ENCODE measurements around the gene MDM4.

The MDM4 gene

DNA sequence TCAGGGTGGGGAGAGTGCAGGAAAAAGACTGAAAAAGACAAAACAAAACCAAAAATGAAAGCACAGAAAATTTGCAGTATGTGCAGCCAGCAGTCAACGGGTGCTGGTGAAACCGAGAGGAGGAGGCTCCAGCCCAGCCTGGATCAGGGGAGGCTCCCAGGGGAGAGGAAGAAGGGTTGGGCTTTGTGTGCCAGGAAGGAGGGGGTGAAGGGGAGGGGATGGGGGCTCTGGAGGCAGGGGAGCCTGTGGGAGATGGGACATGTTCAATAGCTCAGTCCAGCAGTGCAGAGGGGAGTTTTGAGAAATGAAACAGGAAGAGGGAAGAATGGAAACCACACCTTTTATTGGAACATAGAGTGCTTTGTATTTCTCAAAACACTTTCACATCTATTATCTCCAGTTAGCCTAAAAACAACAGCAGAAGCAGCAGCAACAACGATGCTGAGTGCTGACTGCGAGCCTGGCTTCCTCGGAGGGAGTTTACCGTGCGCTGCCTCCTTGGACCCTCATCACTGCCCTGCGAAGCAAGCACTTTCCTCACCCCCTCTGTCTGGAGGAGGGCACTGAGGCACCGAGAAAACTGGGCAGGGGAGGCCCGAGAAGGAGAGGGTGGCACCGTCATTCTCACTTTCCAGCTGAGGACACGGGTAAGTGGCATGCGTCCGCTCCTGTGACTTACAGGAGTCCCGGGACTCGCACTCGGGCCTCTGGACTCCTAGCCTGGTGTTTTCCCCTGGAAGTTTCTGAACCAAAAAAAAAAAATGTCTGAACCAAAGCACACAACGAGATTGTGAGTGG lies 62.9 kb downstream of the MDM4 start:
- DNase-seq (ENCODE audit: low spot score), result no peak

DNA sequence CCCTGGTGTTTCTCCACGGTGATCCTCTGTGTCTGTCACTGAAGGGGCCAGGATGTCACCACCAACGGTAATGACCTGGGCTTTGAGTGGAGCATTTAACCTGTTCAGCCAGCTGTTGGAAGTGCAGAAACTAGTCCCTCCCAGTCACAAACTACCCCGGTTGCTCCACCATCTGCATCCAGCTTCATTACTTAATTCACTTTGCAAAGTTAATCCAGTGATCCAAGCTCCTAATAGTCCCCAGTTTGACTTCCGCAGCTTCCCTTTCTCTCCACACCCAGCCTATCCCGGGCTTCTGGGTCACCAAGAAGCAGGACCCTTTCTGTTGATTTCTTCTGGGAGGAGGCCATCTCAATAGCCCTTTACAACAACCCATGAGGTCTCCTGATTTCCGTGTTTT lies 63.5 kb downstream of the MDM4 start:
- DNase-seq (ENCODE audit: low spot score), result no peak

DNA sequence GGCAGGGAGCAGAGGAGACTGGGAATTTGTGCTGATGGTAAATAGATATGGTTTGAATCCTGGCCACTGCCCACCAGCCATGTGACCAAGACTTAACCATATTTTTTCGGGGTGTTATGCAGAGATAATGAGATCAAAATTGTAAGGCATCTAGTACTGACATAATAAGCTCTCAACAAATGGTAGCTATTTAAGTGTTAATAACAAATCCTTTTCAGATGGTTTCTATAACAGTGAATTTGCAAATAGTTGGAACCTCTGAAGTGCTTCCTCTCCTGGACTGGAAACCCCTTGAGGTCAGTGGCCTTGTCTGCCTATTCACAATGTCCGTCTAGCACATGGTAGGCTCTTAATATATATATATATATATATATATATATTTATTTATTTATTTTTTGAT lies 64.7 kb downstream of the MDM4 start:
- no peak for DNase-seq (ENCODE audit: low spot score)

DNA sequence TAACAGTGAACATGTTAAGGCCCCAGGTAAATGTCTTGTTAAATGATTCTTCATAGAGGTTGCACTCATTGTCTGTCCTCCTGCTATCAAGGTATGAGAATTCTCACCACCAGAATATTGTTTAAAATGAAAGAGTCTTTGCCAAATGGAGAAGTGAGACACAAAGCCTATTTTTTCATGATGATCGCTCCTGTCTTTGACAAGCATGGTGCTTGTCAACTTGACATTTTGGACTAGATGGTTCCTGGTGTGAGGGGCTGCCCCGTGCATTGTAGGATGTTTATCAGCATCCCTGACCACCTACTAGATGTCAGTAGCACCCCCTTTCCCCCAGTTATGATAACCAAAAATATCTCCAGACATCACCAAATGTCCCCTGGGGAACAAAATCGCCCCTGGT lies 65.6 kb downstream of the MDM4 start:
- no peak for DNase-seq (ENCODE audit: low spot score)

DNA sequence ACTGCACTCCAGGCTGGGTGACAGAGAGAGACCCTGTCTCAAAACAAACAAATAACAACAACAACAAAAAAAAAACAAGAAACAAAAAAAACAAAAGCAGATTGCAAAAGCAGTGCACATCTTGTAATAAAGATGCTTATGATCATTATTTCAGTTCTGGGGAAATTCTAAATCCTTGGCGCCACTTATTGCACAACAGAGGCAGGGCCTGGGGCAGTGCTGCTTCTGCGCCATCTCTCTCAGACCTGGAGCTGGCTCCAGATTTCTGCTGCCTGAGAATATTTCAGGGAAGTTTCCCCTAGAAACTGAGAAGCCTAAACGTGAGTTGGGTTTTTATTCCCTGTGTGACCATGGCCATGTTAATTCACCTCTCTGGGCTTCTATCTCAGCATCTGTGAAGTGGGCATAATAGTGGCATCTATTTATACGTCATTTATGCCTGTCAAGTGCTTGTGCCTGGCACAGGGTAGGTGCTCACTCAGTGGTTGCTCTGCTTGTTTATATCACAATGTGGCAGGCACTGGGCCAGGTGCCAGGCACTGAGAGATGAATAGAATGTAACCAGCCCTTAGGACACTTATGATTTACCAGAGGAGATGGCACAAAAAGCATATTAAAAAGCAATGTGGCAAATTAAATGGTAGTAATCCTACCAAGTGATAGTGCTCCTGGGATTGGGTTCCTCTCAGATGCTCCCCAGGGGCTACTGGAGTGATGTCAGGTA lies 67.9 kb downstream of the MDM4 start:
- no peak for DNase-seq (ENCODE audit: low spot score)

DNA sequence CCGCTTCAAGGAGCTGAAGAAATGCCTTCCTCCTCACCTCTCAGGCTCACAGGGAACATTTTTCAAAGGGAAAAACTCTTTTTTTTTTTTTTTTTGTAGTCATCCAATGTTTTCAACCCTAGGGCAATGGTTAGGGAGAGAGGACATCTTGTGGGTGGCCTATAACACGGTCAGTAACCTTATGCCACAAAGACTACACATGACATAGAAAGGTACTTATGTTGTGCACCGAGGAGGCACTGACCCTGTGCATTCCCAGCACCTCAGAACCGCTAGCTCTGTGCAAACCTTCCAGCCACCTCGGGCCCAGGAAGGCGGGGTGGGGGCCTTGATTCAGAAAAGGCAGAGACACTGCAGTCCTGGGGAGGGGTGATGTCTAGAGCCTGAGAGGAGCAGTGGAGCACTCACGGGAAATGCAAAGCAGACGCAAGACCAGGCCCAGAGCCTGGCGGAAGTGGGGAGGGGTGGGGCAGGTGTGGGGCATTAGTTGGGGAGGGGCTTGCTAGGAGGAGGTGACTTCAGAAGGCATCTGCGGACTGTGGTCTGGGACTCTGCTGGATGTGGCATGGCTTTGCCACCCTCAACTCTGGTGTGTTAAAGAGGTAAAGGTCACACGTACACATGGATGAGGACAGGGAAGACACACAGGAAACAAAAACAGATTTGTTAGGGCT lies 68.6 kb downstream of the MDM4 start:
- no peak for DNase-seq (ENCODE audit: low spot score)

DNA sequence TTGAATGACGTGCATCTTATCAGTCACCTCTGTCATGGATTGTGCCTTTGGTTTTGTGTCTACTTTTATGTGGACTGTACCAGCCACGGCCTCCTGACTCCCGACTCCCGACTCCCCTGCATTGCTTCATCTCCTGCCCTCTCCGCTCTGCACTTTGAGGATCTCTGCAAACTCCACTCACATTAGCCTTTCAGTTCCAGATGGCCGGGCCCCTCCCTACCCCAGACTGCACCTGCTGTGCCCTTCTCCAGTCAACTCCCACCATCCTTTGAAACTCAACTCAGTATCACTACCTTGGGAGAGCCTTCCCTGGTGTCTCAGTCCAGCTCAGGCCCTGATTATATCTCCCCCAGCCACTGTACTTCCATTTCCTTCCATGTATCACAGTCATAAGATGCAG lies 71.4 kb downstream of the MDM4 start:
- no peak for DNase-seq (ENCODE audit: low spot score)

DNA sequence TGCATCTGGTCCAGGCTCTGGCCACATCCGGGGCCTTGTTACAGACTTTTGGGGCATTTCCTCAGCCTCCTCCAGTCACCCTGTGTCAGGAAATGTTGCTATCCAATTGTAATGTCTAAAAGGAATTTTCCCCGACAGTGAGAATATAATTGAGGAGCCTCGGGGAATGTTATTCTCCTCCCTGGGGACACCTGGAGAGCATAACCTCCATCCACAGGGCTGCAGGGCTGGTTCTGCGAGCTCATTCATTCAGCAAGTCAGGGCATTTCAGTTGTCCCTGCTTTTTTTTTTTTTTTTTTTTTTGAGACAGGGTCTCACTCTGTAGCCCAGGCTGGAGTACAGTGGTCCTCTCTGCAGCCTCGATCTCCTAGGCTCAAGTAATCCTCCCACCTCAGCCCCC lies 72.6 kb downstream of the MDM4 start:
- DNase-seq (ENCODE audit: low spot score), result no peak

DNA sequence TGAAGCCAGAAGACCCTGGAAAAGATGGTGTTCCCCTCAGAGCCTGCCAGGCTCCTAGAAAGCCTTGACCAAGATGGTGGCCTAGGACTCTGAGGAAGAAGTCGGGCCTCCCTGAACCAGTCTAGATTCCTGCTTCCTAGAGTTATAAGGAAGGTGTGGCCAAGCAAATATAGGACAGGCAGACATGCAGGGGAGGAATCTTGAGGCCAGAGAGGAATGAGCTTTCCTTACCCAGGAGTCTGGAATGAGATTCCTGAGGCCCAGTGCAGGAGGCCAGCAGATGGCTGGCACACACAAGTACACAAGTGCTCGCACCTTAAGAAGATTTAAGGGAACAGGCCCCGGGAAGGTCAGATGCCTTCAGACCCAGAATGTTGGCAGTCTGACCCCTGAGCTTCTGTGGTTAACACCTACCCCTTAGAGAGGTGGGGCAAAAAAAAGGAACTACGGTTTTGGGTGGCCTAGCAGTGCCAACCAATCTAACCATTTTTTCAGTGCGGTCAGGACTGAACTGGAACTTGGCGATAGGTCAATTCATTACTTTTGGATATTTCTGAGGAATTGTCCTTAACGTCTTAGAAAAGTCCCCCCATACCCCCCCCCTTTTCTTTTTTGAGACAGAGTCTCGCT lies 73.3 kb downstream of the MDM4 start:
- DNase-seq (ENCODE audit: low spot score), result no peak

DNA sequence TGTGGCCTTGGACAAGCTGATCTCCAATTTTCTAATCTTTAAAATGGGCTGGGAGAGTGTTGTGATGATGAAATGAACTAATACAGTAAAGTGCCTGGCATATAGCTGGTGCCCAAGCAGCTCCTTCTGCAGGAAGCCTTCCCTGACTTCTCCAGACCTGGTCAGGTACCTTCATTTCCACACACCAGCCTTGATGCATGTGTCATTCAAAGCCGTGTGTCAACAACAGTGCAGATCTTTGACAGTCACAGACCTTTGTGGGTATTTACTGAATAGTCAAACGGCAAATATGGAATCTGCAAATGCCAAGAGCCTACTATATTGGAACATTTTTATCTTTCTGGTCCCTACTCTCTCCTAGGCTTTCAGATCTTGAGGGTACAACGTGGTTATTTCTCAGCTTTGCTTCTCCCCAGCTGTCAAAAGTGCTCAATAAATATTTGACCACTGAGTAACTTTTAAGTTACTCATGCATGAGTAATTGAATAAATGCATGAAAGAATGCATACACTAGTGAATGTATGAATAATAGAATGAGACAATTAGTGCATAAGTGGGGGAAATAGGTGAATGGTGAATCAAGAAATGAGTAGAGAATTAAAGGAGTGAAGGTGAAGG lies 75.4 kb downstream of the MDM4 start:
- no peak for DNase-seq (ENCODE audit: low spot score)

DNA sequence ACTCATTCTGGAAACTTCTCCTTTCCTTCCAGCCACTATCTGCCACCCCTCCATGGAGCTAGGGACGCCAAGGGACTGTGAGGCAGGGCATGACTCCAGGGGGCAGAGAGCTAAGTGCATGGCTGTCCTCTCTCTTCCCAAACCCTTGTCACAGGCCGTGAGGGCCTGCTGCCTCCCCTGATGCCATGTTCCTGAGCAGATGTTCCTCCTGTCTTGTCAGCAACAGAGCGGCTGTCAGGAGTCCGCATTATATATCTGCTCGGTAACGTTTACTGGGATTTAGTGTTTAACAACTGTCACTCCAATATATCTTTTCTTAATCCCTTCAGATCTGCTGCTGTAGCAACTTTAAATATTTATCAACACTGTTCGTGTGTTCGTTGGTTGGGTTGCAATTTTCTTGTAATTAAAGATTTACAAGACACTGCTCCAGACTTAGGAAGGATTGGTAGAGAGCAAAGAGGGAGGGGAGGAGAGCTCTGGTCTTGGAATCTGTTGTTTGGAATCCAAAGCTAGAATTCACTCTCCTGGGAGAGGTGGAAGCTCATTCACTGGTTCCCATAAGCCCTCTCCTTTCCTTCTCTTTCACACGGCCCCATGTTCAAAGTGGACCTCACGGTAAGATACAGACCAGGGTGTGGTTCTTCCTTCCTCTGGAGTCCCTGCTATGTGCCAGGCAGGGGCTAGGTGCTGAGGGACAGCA lies 76.2 kb downstream of the MDM4 start:
- DNase-seq (ENCODE audit: low spot score), result no peak

DNA sequence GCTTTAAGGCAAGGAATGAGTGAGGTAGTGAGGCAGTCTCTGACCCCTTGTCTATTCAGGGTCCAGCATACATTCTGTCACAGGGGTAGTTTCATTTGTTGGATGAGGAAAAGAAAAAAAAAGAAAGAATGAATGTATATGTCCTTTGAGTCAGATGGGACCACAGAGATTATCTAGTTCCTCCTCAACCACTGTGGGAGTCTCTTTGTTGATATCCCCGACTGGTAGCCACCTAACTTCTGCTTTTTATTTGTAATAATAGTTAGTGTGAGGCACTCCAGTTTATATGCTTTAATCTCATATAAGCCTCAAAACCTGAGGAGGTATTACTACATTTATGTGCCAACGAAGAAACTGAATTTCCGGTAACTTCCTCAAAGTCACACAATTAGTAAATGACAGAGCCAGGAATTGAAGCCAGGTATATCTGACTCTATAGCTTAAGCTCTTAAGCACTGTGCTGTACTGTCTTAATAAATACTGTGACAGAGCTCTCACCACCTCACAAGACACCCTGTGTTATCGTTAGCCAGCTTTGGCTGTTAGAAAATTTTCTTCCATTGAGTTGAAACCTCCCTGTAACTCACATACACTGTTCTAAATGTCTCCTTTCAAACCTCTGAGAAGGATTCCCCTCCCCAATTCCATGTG lies 82.2 kb downstream of the MDM4 start:
- DNase-seq (ENCODE audit: low spot score), result no peak

DNA sequence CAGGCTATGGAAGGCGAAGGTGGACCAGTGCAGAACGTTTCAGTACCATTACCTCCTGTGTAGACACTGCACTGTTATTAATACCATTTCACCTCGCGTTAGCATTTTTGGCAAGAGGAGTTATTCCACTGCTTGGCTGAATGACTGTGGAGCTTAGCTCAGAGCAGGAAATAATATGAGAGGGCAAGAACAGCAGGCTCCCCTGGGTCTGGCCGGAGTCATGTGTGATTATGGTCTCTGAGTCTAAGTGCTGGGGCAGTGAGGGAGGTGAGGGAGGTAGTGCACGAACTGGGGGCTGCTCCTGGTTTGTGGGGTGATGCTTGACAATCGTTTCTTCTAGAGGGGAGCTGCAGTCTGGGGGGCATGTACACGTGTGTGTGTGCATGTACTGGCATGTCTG lies 82.9 kb downstream of the MDM4 start:
- no peak for DNase-seq (ENCODE audit: low spot score)

DNA sequence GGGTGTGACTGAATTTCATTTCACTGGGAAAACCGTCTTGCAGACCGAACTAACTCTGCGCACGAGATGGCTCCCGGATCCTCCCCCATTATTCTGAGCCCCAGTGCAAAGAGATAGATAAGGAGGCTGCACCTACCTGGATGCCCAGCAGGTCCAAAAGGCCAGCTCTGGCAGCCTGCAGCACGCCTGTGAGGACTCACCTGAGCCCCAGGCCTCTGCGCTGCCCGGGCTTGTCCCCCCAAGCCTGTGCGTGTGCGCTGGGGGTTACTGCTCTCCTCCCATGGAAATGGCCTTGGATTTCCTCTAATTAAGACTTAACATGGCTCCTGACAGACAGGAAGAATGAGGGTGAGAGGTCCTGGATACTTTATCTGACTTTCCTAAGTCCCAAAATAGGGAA lies 83.4 kb downstream of the MDM4 start:
- DNase-seq (ENCODE audit: low spot score), result no peak

DNA sequence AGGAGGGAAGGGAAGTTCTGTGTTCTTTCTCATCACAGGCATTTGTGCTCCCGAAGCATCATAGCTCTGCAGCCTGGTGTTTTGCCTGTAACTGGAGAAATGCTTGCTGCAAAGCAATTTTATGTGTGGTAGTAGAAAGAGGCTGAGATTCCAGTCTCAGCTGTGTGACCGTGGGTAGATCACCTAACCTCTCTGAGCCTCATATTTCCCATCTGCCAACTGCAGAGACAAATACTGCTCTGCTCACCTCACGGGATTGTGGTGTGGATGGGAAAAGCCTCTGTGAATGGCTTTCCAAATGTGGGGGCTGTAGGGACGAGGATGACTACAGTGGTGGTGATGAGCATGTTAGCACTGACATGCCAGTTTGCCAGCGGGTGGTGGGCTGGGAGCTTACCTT lies 84.0 kb downstream of the MDM4 start:
- DNase-seq (ENCODE audit: low spot score), result no peak

DNA sequence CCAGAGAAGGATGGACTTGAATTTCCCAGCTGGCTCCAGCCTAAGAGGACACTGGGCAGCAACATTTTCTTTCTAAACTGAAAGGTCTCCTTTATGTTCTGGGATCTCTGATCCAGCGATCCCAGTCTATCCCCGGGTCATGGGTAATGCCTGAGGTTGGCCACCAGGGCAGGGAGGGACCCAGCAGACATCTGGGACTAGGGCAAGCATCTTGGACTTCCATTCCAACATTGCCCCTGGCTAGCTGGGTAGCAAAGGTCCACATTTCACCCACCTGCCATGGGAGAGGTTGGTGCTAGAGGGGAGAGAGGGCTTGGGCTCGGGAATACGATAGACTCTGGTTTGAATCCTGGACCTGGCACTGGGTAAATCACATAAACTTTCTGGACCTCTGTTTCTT lies 84.8 kb downstream of the MDM4 start:
- DNase-seq (ENCODE audit: low spot score), result no peak

DNA sequence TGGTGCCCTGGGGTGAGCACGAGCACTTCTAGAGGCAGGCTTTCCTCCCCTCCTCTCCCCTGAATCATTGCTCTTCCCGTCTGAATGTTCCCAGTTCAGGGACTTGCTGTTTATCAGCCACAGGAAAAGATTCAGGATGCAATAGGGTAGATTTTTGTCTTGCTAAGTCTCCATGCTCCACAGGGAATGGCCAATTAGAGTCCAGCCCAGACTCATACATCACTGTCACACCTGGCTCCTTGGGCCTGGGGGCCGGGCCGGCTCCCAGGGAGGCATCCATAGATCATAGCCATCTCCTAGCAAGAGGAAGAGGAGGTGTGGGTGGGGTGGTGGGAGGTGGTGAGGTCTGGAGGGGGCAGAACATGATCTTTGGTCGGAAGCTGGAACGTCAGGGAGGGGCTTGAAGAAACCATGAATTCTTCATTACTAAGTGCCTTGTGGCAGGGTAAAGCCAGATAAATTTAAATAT lies 85.9 kb downstream of the MDM4 start:
- no peak for DNase-seq (ENCODE audit: low spot score)

DNA sequence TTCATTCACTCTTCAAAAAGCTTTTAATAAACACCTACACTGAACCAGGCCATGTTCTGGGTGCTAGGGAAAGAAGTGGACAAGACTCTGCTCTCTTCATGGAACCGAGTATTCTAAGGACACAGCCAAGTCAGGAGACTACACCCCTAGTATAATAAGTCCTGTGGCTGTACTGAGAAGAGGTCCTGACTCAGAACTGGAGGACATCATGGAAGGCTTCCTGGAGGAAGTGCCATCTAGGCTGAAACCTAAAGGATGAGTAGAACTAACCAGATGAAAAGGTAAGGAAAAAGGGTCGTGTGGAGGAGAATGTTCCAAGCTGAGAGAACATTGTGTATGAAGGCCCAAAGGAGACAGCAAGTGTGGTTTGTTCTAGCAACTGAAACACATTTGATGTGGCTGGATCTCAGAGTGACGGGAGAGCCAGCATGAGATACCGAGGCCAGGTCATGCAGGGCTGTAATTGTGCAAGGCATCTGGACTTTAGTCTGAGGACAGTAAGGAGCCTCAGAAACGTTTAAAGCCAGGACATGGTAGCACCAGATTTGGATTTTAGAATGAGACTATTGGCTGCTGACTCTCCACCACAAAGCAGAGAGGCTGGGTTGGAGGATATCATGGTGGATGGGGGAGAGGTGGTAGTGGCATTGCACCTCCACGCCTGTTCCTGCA lies 86.8 kb downstream of the MDM4 start:
- no peak for DNase-seq (ENCODE audit: low spot score)

DNA sequence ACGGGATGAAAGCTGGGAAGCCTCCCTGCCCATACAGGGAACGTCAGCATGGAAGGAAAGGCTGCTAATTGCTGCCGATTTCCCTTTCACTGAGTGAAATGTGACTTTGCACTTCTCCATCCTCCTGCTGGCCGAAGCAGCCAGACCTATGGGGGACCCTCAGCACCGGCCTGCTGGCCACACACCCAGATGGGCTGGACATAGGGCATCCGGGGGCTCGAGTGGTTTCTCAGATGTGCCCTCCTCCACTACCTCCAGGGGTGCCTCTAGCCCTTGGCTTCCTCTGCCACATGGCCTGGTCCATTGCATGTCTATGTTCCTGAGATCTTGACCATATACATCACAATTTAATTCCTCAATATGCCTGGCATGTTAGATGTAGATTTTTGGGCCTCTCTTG lies 89.6 kb downstream of the MDM4 start:
- DNase-seq (ENCODE audit: low spot score), result no peak

All from LoVo (cell line).